HG03460 (cell line): ENCODE data around the gene TDRD10.

Experiments
- ATAC-seq: cut with Tn5 transposase; IDR thresholded peaks from one replicate; pipeline ENCODE4 v1.9.1; 2021; ENCODE audit not compliant: unreplicated experiment

Gene TDRD10

GRCh38 chr1:154502066-154502743 is at the start of gene TDRD10, which contains the start of gene SHE:
Gene TDRD10 (plus strand): TSS chr1:154502219. CDS start chr1:154506904, 4,685 bp downstream.
Gene SHE (minus strand): TSS chr1:154502412. CDS start chr1:154502026, 386 bp downstream.
- ATAC-seq = no peak

- ATAC-seq = no peak
Observed at GRCh38 chr1:154453161-154453560, 48.9 kb upstream of the TDRD10 start.

GRCh38 chr1:154453574-154454352 is 48.3 kb upstream of the TDRD10 start:
- no peak for ATAC-seq

GRCh38 chr1:154454386-154455120 is 47.5 kb upstream of the TDRD10 start:
- ATAC-seq = no peak

DNA sequence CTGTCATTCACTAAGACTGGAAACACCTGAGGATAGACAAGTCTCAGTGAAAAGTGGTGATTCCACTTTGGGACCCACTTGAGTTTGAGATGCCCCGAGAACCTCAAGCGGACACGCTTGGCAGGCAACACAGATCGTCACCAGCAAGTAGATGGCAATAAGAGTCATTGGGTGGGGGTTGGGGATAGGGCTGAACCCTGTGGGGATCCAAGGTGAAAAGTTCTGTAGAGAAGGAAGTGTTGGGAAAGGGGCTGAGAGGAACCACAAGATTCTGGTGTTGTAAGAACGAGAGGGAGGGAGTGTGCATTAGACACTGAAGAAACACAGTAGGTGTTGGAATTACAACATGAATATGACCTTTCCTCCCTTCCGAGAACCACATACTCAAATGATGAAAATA is 45.4 kb upstream of the TDRD10 start:
- ATAC-seq = no peak

GRCh38 chr1:154459080-154459479 is 42.9 kb upstream of the TDRD10 start:
- ATAC-seq = no peak

DNA sequence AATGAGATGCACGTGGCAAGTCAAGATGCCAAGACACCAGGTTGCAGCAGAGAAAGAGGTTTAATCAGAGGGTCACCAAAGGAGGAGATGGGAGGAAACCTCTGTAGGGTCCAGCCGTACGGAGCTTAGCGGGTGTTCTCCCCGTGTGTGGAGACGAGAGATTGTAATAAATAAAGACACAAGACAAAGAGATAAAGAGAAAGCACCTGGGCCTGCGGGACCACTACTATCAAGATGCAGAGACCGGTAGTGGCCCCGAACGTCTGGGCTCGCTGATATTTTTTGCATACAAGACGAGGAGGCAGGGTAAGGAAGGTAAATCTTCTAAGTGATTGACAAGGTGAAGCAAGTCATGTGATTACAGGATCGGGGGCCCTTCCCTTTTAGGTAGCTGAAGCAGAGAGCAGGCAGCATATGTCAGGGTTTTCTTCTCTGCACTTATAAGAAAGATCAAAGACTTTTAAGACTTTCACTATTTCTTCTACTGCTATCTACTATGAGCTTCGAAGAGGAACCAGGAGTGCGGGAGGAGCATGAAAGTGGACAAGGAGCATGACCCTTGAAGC is 41.2 kb upstream of the TDRD10 start:
- ATAC-seq = no peak

DNA sequence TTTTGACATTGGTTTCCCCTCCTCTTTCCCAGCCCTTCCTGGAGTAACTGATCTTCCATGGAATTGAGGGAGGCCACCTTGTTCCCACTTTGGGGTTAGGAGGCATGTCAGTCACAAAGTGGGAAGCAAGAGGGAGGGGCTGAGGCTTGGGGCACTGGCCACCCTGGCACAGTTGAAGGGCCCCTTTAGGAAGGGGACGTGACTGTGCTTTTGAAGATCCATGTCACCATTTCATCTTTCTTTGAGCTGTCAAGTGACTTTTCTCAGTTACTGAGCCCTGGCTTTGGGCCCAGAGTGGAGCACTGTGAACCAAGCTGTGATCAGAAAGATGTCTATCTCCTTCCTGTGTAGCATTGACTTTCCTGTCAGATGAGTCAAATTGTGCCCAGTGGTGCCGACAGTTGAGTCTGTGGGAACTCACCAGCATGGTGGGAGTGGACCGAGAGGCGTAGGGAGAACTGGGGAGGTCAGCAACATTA is 38.5 kb upstream of the TDRD10 start:
- no peak for ATAC-seq

DNA sequence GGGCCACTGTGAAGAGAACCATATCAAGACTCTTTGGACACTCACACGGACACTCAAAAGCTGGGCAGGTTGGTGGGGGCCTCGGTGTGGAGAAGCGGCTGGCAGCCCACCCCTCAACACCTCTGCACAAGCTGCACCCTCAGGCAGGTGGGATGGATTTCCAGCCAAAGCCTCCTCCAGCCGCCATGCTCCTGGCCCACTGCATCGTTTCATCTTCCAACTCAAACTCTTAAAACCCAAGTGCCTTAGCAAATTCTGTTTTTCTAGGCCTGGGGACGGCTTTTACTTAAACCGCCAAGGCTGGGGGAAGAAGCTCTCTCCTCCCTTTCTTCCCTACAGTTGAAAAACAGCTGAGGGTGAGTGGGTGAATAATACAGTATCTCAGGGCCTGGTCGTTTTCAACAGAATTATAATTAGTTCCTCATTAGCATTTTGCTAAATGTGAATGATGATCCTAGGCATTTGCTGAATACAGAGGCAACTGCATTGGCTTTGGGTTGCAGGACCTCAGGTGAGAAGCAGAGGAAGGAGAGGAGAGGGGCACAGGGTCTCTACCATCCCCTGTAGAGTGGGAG is 36.3 kb upstream of the TDRD10 start:
- ATAC-seq = no peak

DNA sequence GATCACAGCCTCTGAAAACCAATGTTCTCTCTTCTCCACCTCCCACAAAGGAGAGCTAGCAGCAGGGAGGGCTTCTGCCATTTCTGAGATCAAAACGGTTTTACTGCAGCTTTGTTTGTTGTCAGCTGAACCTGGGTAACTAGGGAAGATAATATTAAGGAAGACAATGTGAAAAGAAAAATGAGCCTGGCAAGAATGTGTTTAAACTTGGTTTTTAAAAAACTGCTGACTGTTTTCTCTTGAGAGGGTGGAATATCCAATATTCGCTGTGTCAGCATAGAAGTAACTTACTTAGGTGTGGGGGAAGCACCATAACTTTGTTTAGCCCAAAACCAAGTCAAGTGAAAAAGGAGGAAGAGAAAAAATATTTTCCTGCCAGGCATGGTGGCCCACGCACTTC is 35.8 kb upstream of the TDRD10 start:
- ATAC-seq = no peak

- no peak for ATAC-seq
Observed at GRCh38 chr1:154466921-154467417, 35.0 kb upstream of the TDRD10 start.

DNA sequence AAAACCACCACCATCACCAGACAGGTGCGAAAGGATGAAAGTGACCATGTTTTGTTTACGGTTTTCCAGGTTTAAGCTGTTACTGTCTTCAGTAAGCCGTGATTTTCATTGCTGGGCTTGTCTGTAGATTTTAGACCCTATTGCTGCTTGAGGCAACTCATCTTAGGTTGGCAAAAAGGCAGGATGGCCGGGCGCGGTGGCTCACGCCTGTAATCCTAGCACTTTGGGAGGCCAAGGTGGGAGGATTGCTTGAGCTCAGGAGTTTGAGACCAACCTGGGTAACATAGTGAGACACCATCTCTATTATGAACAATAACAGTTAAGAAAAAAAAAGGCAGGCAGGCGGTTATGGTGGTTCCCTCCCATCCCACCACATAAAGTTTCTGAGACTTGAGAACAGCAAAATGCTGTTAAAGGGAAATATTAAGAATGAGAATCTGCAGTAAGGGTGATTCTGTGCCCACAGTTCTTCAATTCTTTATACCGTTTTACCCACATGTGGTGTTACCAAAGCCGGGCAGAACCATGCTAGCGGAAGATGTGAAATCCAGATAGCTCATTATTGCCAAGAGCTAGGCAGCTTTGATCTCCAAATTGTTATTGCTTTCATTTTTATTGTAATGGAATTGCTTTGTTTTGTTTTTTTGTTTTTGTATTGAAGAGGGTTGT is 34.5 kb upstream of the TDRD10 start:
- no peak for ATAC-seq

GRCh38 chr1:154468535-154469250 is 33.3 kb upstream of the TDRD10 start:
- ATAC-seq = no peak

- ATAC-seq = no peak
Observed at GRCh38 chr1:154469844-154470560, 32.0 kb upstream of the TDRD10 start.

DNA sequence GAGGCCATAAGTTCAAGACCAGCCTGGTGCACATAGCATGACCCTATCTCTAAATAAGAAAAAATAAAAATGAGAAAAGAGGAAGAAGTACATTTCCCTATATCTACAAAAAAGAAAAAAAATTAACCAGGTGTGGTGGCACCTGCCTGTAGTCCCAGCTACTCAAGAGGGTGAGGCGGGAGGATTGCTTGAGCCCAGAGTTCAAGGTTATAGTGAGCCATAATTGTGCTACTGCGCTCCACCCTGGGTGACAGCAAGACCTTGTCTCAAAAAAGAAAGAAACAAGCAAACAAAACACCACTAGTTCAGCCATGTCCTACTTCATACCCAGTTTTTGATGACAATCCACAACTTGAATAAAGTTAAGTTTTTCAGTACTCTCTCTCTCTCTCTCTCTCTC is 30.7 kb upstream of the TDRD10 start:
- ATAC-seq = no peak

DNA sequence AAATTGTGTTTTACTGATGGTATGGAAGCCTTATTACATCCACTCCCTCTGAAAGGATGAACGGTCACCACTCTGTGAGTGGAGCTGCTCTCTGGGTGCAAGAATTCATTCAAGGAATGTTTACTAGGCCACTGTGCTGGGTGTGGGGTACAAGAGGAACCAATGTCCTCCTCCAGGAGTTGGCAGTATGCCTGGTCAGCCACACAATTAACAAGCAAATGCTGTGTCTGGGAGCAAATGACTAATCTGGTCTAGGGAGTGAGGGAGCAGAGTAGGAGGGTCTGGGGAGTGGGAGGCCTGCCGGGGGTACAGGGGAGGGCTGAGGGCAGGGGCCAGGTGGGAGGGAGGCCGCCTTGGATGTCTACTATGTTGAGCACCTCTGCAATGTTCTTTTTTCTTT is 27.2 kb upstream of the TDRD10 start:
- ATAC-seq = no peak

GRCh38 chr1:154476791-154477190 is 25.2 kb upstream of the TDRD10 start:
- no peak for ATAC-seq

GRCh38 chr1:154478013-154478412 is 24.0 kb upstream of the TDRD10 start:
- ATAC-seq = no peak

- no peak for ATAC-seq
Observed at GRCh38 chr1:154478639-154479038, 23.4 kb upstream of the TDRD10 start.
